T-cell (primary cell): Measurements from ENCODE around the gene ATP9B. TPM values are rescaled to one million over a fixed set of nuclear protein-coding genes. Genes with fewer than 3 reads are reported as not detected.

Experiments
- ATAC-seq, 4 experiments: fragments of 200-7000 bp in 3 of 4; fragments of 150-1000 bp in 1 of 4; cut with Tn5 transposase; replicated peaks in 1 of 4; 1 replicate in 3 of 4; 2 replicates in 1 of 4; pipeline ENCODE4 v1.10.0; 2021; ENCODE audit warnings: moderate library complexity in 3 of 4, mild to moderate bottlenecking in 2 of 4, moderate number of reproducible peaks in 1 of 4
- CTCF ChIA-PET, 2 donors: fragments of 300-600 bp; sonication (Branson Sonifier 250); formaldehyde crosslinking; loops; one replicate each; lab custom pipeline; 2022; ENCODE audit warnings: antibody characterized with exemption in 2 of 2; lab: Charles Lee
- POLR2A ChIA-PET, 2 donors: fragments of 300-600 bp; sonication (Branson Sonifier 250); formaldehyde crosslinking; loops; one replicate each; lab custom pipeline; 2022; ENCODE audit warnings: antibody characterized with exemption in 2 of 2; lab: Charles Lee
- DNase-seq, 35 experiments: peaks; one replicate each; pipeline versions ENCODE4 v3.0.0 to v3.0.0-alpha.2; 2013 to 2023
- H3K27ac ChIP-seq: one replicate; pipeline ENCODE4 v1.5.1; 2013; ENCODE audit warnings: low read length
- H3K27me3 ChIP-seq, 2 experiments: replicated peaks in 1 of 2; 1 replicate in 1 of 2; 2 replicates in 1 of 2; pipeline versions ENCODE4 v1.6.1 to v1.7.0; 2013; ENCODE audit warnings: low read length in 1 of 2, mixed read lengths in 1 of 2; ENCODE audit not compliant: control insufficient read depth in 2 of 2, insufficient read depth in 2 of 2; ENCODE audit errors: extremely low read depth in 1 of 2
- H3K36me3 ChIP-seq, 2 donors: 1 replicate in 1 of 2; 2 replicates in 1 of 2; pipeline versions ENCODE4 v1.6.1 to v1.7.0; 2013; ENCODE audit warnings: low read length in 1 of 2; ENCODE audit not compliant: control insufficient read depth in 2 of 2, insufficient read depth in 1 of 2; ENCODE audit errors: extremely low read depth in 1 of 2
- H3K4me1 ChIP-seq, 2 experiments: 1 replicate in 1 of 2; 2 replicates in 1 of 2; pipeline versions ENCODE4 v1.6.1 to v1.7.0; 2013; ENCODE audit warnings: low read length in 2 of 2, mixed read lengths in 1 of 2; ENCODE audit not compliant: insufficient read depth in 2 of 2, control insufficient read depth in 1 of 2; ENCODE audit errors: extremely low read depth in 1 of 2
- H3K4me3 ChIP-seq, 2 donors: 1 replicate in 1 of 2; 2 replicates in 1 of 2; pipeline versions ENCODE4 v1.5.1 to v1.7.0; 2013; ENCODE audit warnings: mild to moderate bottlenecking in 2 of 2, low read length in 1 of 2, moderate library complexity in 1 of 2; ENCODE audit not compliant: control insufficient read depth in 1 of 2; ENCODE audit errors: extremely low read depth in 1 of 2
- H3K9me3 ChIP-seq: 2 replicates; pipeline ENCODE4 v1.7.0; 2013
- H3K27ac Mint-ChIP-seq, 2 donors: one replicate each; pipeline ENCODE4 v1.8.0; 2020 to 2021; ENCODE audit warnings: mild to moderate bottlenecking in 2 of 2, mixed read lengths in 2 of 2
- H3K27me3 Mint-ChIP-seq, 2 donors: one replicate each; pipeline ENCODE4 v1.8.0; 2021 to 2022; ENCODE audit warnings: mixed read lengths in 2 of 2
- H3K36me3 Mint-ChIP-seq: one replicate; pipeline ENCODE4 v1.8.0; 2021; ENCODE audit warnings: mixed read lengths
- H3K4me1 Mint-ChIP-seq, 3 donors: one replicate each; pipeline ENCODE4 v1.8.0; 2020 to 2022; ENCODE audit warnings: mixed read lengths in 3 of 3, mild to moderate bottlenecking in 1 of 3
- H3K4me3 Mint-ChIP-seq, 3 donors: one replicate each; pipeline ENCODE4 v1.8.0; 2020 to 2022; ENCODE audit warnings: mild to moderate bottlenecking in 3 of 3, mixed read lengths in 3 of 3, moderate library complexity in 3 of 3
- H3K9me3 Mint-ChIP-seq, 3 donors: one replicate each; pipeline ENCODE4 v1.8.0; 2020 to 2022; ENCODE audit warnings: mixed read lengths in 3 of 3
- WGBS: methylation state at CpG from one replicate; pipeline ENCODE4 v1.1.5; 2013; ENCODE audit warnings: missing lambda C conversion rate; ENCODE audit not compliant: insufficient coverage; 5-methylcytosine and 5-hydroxymethylcytosine counted together
- total RNA-seq, 35 experiments: library from RNA in 6 of 35; stranded (reverse) in 6 of 35; fragments of 120-200 nt in 1 of 35; gene quantifications; one replicate each; pipeline versions ENCODE4 v1.2.1 to v1.2.4 and lab custom pipeline; 2013 to 2026

The ATP9B gene
- total RNA-seq, 5 donors from 2014 or later (not counting 1 experiment from before 2014, with no cell fraction given) = 54.1 to 95.2 (median 65.4) TPM

DNA sequence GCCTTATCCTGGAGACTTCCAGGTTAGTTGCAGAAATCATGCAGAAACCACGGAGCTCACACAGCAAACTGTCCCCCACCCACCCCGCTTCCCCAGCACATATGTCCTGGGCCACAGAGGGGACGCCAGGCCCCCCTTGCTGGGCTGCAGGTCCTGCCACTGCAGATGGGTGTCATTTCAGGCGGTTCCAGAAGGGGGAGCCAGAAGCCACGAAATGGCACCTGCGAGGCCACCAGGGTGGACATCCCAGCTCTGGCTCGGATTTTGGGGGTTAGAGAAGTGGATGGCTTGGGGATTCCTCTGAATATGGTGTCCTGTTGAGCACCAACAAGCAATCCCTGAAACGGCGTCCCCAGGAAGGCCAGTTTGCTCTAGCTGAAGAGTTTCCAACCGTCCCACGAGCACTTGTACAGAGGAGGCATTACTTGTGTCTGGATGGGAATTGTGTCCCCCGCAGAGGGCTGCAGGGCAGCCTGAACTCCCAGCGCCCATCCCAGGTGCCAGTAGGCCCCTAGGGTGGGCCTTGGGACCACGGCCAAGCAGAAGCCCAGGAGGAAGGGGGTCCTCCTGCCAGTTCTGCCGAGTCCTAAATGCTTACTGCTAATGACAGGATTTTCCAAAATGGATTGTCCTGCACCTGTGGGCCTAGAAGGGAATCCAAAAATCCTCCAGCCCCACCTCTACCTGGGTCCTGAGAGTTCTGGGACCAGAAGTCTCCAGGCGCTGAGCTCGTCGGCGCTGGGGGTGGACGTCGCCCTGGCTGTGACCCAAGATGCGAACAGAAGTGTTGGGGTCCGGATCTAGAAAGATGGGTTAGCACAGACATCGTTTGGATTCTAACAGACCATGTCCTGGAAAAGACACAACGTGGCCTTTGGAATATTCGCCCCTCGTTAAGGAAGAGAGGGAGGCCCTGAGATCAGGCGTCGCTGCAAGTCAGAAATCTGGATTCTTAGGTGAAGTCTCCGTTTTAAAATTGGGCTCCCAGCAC lies 311.9 kb downstream of the ATP9B start:
- DNase-seq (peak in 24 of 35 experiments; percentile 45 to 78 (median 60)), ATAC-seq (peak; percentile 35 to 50 (median 44))
- H3K9me3 ChIP-seq = no peaks in the 10 kb centered on the region
- Mint-ChIP-seq H3K9me3 (no peaks in the 10 kb centered on the region), H3K36me3 (peaks cover 10% of the 10 kb centered on the region), H3K4me1 (peaks cover 6 to 9% (median 7%) of the 10 kb centered on the region in 3 donors), H3K4me3 (no peak overlapping the region), H3K27me3 (no peaks in the 10 kb centered on the region), H3K27ac (no peak overlapping the region)
- no peak overlapping the region for H3K27ac ChIP-seq
- WGBS = 65% methylated on average over 29 of the region's 30 CpGs
- ChIA-PET CTCF (interaction anchor here (0.6 to 2.7 kb wide), 10 partner anchors 8 to 262 kb away, joined by 3 to 10 read pairs (median 4); no protein-coding TSS in a partner anchor), POLR2A (interaction anchor here (0.5 to 0.6 kb wide), 2 partner anchors 96 to 143 kb away, joined by 3 read pairs; no protein-coding TSS in a partner anchor)
- H3K4me3 ChIP-seq = no peak overlapping the region
- H3K4me1 ChIP-seq = peaks cover 0 to 15% of the 10 kb centered on the region in 2 experiments
- H3K27me3 ChIP-seq = peaks cover 0 to 2% of the 10 kb centered on the region in 2 experiments
- H3K36me3 ChIP-seq = peaks cover 5 to 15% of the 10 kb centered on the region in 2 donors

DNA sequence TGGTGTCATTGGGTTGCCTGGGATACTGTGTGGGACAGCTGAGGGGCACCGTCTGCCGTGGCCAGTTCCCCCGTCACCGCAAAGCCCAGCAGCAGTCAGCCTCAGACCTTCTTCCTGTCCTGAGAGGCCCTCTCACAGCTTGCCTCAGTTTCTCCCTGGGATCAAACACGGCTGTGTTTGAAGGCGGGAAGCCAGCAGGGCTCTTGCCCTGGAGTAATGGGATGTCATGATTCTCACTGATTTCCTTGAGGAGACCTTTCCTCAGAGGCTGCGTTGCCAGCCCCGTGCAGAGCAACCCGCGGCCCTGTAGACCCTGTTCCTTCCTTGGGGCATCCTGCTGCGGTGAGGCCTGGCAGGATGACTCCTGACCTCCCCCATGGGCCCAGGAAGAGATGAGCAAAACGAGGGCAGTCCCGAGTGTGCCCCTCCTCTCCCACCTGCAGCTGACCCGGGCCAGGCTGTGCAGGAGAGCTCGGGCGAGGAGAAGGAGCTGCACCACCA lies 312.7 kb downstream of the ATP9B start:
- WGBS = 93% methylated on average over 13 of the region's 16 CpGs
- no peak overlapping the region for H3K27ac Mint-ChIP-seq

DNA sequence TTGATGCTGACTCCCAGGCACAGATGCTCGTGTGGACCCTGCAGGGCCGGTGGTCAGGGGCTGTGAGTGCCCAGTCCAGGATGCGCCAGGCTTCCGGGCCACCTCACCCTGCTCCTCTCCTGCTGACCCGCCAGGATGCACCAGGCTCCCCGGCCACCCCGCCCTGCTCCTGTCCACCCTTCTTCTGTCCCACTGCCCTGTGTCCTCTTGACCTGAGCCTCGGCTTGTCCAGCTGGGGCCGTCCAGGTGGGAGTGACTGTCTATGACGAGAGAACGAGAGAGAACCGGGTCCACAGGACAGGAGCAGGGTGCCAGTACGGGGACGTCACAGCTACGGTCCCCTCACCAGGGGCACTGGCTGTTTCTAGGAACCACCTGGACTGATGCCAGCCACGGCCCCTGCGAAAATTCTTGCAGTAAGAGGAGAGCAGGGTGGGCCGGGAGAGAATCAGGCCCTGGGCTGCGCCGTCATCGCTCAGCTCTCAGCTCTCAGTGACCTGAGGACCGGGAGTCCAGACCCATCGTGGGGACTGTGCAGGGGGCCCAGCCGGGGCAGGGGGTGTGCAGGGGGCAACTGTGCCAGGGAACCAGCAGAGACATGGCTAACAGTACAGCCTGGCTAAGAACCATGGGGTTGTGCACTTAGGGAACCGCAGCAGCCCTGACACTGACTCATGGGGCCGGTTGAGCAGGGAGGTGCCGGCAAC lies 313.6 kb downstream of the ATP9B start:
- 91% methylated on average over 27 of the region's 27 CpGs for WGBS
- POLR2A ChIA-PET = no interaction called here

More for the DNA sequence above, 312.7 kb downstream of the ATP9B start:
- peaks cover 6 to 9% (median 7%) of the 10 kb centered on the region in 3 donors for H3K4me1 Mint-ChIP-seq
- Histone ChIP-seq H3K4me1 (peaks cover 0 to 15% of the 10 kb centered on the region in 2 experiments), H3K4me3 (no peak overlapping the region), H3K36me3 (peaks cover 5 to 13% of the 10 kb centered on the region in 2 donors), H3K27me3 (peaks cover 0 to 2% of the 10 kb centered on the region in 2 experiments), H3K27ac (no peak overlapping the region), H3K9me3 (no peaks in the 10 kb centered on the region)
- no peaks in the 10 kb centered on the region for H3K27me3 Mint-ChIP-seq
- ChIA-PET POLR2A (no interaction called here), CTCF (interaction anchor here in 1 of 2 donors (0.6 to 2.7 kb wide), 4 partner anchors 8 to 261 kb away, joined by 4 to 10 read pairs (median 6); no protein-coding TSS in a partner anchor)
- H3K4me3 Mint-ChIP-seq = no peak overlapping the region
- ATAC-seq = no peak
- no peak for DNase-seq
- no peaks in the 10 kb centered on the region for H3K9me3 Mint-ChIP-seq
- peaks cover 9% of the 10 kb centered on the region for H3K36me3 Mint-ChIP-seq

DNA sequence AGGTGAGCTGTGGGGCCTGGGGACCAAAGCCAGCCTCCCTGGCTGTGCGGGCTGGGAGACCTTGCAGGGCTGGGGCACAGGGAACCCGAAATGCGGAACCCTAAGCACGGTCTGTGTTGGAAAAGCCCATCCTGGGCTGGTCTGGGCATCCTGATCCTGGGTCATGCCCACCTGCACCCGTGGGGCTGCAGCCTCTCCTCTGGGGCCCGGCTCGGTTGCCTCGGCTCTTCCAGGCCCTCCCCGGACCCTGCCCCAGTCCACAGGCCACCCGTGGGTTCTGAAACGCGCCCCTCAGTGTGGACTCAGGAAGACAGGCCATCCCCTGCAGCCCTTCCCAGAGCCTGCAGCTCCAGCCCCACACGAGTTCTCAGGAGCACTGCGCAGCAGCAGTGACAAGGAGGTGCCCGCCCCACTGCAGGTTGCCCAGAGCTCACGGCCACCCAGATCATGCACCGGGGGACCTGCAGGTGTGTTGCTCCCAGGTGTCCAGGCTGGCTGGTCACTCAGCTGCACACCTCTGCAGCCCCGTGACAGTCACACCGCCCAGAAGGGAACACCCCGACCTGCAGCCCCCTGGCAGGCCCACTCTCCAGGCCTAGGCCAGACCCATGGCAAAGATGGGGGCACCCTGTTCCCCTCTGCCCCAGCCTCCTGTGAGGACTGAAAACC lies 314.3 kb downstream of the ATP9B start:
- no peaks in the 10 kb centered on the region for H3K27me3 Mint-ChIP-seq
- DNase-seq (no peak), ATAC-seq (no peak)
- CTCF ChIA-PET = interaction anchor here in 1 of 2 donors (0.6 to 1.2 kb wide), 2 partner anchors 10 to 262 kb away, joined by 3 to 5 read pairs; no protein-coding TSS in a partner anchor
- POLR2A ChIA-PET = no interaction called here
- WGBS = 93% methylated on average over 18 of the region's 20 CpGs
- no peak overlapping the region for H3K27ac Mint-ChIP-seq
- Histone ChIP-seq H3K27me3 (peaks cover 0 to 7% of the 10 kb centered on the region in 2 experiments), H3K36me3 (peaks cover 0 to 5% of the 10 kb centered on the region in 2 donors), H3K27ac (no peak overlapping the region), H3K4me1 (peaks cover 2 to 15% of the 10 kb centered on the region in 2 experiments), H3K9me3 (no peaks in the 10 kb centered on the region), H3K4me3 (no peak overlapping the region)
- H3K4me3 Mint-ChIP-seq = no peak overlapping the region
- H3K9me3 Mint-ChIP-seq = no peaks in the 10 kb centered on the region
- peaks cover 12 to 17% (median 16%) of the 10 kb centered on the region in 3 donors for H3K4me1 Mint-ChIP-seq
- H3K36me3 Mint-ChIP-seq = peaks cover 3% of the 10 kb centered on the region

More for the DNA sequence above, 313.6 kb downstream of the ATP9B start:
- Histone ChIP-seq H3K27me3 (peaks cover 0 to 3% of the 10 kb centered on the region in 2 experiments), H3K4me3 (no peak overlapping the region), H3K36me3 (peaks cover 4 to 5% of the 10 kb centered on the region in 2 donors), H3K9me3 (no peaks in the 10 kb centered on the region), H3K4me1 (peaks cover 0 to 15% of the 10 kb centered on the region in 2 experiments), H3K27ac (no peak overlapping the region)
- Mint-ChIP-seq H3K27ac (no peak overlapping the region), H3K4me3 (no peak overlapping the region), H3K9me3 (no peaks in the 10 kb centered on the region), H3K36me3 (peaks cover 9% of the 10 kb centered on the region), H3K4me1 (peaks cover 8 to 13% (median 9%) of the 10 kb centered on the region in 3 donors), H3K27me3 (no peaks in the 10 kb centered on the region)
- CTCF ChIA-PET = interaction anchor here in 1 of 2 donors (0.6 to 1.2 kb wide), 2 partner anchors 11 to 262 kb away, joined by 3 to 5 read pairs; no protein-coding TSS in a partner anchor
- ATAC-seq = no peak
- DNase-seq = no peak

DNA sequence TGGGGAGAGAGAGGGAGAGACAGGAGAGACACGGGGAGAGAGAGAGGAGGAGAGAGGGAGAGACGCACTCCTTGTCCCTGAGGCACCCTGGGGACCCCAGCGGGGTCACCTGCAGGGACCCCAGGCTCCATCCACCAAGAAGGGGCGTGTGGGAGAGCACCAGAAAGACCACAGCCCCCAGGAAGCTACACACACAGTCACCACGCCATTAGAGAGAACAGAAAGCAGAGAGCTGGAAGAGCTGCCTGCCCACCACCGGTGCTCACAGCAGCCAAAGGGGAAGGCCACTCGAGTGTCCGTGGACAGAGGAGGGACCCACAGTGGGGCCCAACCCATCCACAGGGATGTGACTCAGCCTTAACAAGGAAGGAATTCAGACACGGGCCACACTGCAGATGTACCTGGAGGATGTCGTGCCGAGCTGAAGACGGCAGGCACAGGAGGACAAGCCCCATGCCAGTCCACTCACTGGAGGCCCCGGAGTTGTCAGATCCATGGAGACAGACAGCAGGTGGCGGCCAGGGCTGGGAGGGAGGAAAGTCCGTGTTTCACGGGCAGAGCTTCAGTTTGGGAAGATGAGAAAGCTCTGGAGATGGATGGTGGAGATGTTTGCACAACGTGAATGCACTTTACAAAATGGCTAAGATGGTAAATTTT lies 315.1 kb downstream of the ATP9B start:
- Mint-ChIP-seq H3K4me1 (peaks cover 9 to 18% (median 13%) of the 10 kb centered on the region in 3 donors), H3K9me3 (no peaks in the 10 kb centered on the region), H3K4me3 (no peak overlapping the region), H3K27me3 (no peaks in the 10 kb centered on the region), H3K36me3 (no peaks in the 10 kb centered on the region), H3K27ac (no peak overlapping the region)
- H3K9me3 ChIP-seq = no peaks in the 10 kb centered on the region
- no peaks in the 10 kb centered on the region for H3K36me3 ChIP-seq
- H3K27ac ChIP-seq = no peak overlapping the region
- 73% methylated on average over 8 of the region's 17 CpGs for WGBS
- peaks cover 0 to 7% of the 10 kb centered on the region in 2 experiments for H3K27me3 ChIP-seq
- ATAC-seq = no peak
- peaks cover 2 to 9% of the 10 kb centered on the region in 2 experiments for H3K4me1 ChIP-seq
- H3K4me3 ChIP-seq = no peak overlapping the region
- CTCF ChIA-PET = interaction anchor here in 1 of 2 donors (1.2 kb wide), 1 partner anchor 261 kb away, joined by 3 read pairs; no protein-coding TSS in a partner anchor
- POLR2A ChIA-PET = no interaction called here
- DNase-seq = no peak
